ENCODE measurements around the gene NUP85.
"Not testable (repeated sequence)": the region's sequence is repeated elsewhere in the genome, so short reads cannot be mapped to it uniquely, and the experiment has no call there.

The NUP85 gene

GRCh38 chr17:75272848-75273184, 67.3 kb downstream of the NUP85 start:
- H3K27ac ChIP-seq, result peak overlapping the region; percentile 27; the same call in 1 of the 2 replicates
- no peak for TF ChIP-seq CTCF (conservative IDR thresholded peaks at IDR 0.05)

- TF ChIP-seq CTCF (conservative IDR thresholded peaks at IDR 0.05), result no peak
- H3K27ac ChIP-seq, result no peak overlapping the region
Measured at GRCh38 chr17:75273977-75274708, 68.7 kb downstream of the NUP85 start.

GRCh38 chr17:75277664-75278071, 72.2 kb downstream of the NUP85 start:
- H3K27ac ChIP-seq, result no peak overlapping the region
- no peak for TF ChIP-seq CTCF (conservative IDR thresholded peaks at IDR 0.05)

GRCh38 chr17:75280189-75280588, 74.7 kb downstream of the NUP85 start:
- not testable (repeated sequence) for H3K27ac ChIP-seq

- no peak for TF ChIP-seq CTCF (conservative IDR thresholded peaks at IDR 0.05)
- H3K27ac ChIP-seq, result no peak overlapping the region
Measured at GRCh38 chr17:75285123-75285522, 79.6 kb downstream of the NUP85 start.
